ENCODE results near the gene GRIA1.

GRIA1 gene

GRCh38 chr5:153617190-153617589 is 126.7 kb downstream of the GRIA1 start:
- DNase-seq = no peak

DNA sequence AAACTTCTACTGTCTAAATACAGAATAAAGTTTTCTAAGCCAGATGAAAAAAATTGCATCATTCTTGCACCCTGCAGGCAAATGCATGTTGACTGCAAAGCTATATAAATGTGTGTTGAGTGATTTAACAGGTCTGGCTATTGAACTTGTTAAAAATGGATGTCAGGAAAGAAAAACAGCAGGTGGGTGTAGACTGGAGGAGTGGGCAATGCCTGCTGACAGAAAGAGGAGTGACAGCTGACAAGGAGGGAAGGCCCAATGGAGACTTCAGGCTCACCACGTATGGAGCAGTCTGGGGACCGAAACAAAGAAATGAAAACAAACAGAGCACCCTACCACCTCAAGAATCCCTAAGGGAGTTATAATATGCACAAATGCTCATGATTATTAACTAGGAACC is 127.8 kb downstream of the GRIA1 start:
- DNase-seq = no peak

GRCh38 chr5:153618867-153619266 is 128.4 kb downstream of the GRIA1 start:
- DNase-seq = no peak

DNA sequence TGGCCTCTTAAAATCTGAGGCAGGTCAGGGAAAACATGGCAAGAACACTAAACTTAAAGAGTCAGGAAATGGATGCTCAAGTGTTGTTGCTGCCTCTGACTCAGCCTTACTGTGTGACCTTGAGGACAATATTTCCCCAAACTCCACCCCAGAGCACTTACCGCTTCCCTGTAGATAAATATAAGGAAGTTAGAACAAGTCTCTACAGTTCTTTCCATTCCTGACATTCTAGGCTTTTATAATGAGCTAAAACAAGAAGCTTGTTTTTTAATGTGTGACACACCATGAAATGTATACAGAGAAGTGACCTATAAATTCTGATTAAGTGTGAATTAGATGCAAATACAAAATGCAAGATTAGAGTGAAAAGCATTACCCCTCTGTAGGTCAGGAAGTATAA is 129.3 kb downstream of the GRIA1 start:
- peak in 1 of 4 experiments; percentile 14 for DNase-seq

- no peak for DNase-seq
Measured at GRCh38 chr5:153623124-153623523, 132.7 kb downstream of the GRIA1 start.

- no peak for DNase-seq
Measured at GRCh38 chr5:153623751-153624450, 133.4 kb downstream of the GRIA1 start.

DNA sequence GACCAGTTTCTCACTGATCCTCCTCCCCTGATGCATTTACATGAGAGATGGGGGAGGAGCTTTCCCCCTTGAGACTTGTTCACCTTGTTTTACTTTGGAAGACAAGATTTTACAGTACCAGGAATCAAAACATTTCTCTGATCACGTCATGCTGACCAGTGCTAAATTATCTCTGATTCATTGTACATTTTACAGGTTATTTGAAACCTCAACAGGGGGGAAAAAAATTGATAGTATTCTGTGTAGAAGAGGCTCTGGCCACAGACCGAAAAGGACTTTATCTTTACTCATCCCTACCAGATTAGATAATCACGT is 133.9 kb downstream of the GRIA1 start:
- DNase-seq = no peak

- DNase-seq = no peak
Measured at GRCh38 chr5:153625826-153626354, 135.4 kb downstream of the GRIA1 start.

DNA sequence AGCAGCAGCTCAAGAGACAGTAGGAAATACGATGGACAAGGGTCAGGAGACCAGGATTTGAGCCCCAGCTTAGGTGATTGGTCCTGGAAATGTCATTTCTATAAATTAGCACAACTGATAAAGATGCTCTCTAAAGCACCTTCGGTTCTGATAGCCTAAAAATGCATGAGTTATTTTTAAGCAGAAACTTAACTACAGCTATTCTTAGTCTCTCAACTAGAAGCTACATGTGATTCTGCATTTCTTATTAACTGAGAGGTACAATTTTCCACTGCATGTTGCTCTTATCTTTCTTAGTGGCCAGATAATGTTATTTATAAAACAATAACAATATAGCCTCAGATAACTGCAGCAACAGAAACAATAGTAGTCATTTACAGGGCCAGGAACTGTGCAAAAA is 136.4 kb downstream of the GRIA1 start:
- DNase-seq = no peak

- DNase-seq = peak in 2 of 4 experiments; percentile 3 to 20
Measured at GRCh38 chr5:153629027-153629895, 138.8 kb downstream of the GRIA1 start.

- DNase-seq = no peak
Measured at GRCh38 chr5:153630546-153630945, 140.1 kb downstream of the GRIA1 start.

DNA sequence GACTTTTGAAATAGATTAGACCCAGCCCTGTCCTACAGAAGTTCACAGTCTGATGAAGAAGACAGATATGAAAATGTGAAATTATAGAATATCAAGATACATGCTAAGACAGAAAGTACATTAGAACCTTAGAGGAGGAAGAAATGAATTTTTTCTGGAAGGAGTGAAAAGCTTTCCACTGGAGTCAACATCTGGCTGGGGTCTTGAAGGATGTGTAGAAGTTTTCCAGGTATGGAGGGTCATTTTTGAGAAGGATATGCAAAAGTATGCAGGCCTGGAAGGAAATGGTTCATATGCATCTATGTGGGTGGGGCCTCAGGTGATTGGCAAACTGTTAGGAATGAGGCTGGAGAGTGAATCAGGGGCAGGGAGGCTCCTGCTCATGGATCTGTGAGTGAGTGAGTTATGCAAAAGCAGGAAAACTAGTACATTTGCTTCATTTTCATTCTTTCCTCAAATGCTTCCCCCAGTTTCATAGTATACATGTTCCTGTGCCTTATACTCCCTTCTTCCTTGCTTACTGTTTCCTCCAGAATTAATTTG is 142.3 kb downstream of the GRIA1 start:
- DNase-seq = no peak

- no peak for DNase-seq
Measured at GRCh38 chr5:153636670-153637451, 146.4 kb downstream of the GRIA1 start.

- DNase-seq = no peak
Measured at GRCh38 chr5:153640293-153640692, 149.8 kb downstream of the GRIA1 start.

DNA sequence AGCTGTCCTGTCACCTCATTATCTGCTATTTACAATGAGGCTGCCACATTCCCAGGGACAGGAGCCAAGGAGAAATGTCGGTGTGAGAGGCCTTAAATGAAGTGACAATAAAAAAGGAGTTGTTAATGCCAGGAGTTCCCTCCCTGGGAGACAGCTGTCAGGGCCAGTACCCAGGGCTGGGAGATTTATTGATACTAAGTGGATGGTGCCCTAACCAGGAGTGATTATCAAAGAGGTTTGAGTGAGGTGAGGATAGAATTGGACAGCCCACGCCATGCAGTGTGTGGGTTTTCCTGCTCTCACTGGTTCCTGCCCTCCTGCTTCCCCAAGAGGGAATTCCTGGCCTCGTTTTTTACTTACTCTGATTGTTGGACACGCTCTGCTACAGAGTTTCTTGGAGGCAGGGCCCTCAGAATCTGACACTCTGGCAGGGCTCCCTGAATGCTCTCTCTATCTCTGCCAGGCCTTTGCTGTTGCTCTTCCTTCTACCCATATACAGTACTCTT is 150.8 kb downstream of the GRIA1 start:
- DNase-seq = no peak

GRCh38 chr5:153654504-153655200 is 164.2 kb downstream of the GRIA1 start:
- no peak for DNase-seq

DNA sequence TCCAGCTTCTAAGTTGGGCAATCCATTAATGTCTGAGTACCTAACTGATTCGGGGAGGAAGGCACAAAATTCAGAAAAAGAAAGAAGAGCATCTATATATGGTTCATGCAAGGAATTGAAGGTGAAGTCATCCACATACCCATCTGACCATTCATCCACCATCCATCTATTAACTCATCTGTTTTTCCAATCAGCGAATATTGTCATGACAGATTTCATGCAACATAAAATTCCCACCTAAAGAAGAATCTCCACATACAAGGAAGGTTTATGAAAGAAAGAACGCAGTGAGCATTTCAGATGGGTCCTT is 164.7 kb downstream of the GRIA1 start:
- DNase-seq = no peak

- DNase-seq = no peak
Measured at GRCh38 chr5:153658149-153658548, 167.7 kb downstream of the GRIA1 start.

DNA sequence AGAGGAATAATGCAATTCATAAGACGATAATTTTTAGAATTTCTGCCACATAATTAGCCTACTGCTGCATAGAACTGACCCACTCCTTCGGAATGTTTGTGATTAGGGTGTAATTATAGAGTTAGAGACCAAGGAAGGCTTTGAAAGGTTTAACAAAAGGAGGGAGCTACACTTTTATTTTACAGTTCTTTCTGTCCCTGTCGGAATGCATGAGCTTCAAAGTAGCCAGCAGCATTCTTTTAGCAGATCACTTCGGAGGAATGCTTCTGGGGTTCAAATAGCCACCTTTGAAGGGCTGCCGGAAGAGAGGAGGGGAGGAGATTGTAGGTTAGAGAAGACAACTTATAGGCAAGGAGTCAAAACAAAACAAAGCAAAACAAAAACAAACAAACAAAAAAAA is 168.1 kb downstream of the GRIA1 start:
- DNase-seq = no peak

DNA sequence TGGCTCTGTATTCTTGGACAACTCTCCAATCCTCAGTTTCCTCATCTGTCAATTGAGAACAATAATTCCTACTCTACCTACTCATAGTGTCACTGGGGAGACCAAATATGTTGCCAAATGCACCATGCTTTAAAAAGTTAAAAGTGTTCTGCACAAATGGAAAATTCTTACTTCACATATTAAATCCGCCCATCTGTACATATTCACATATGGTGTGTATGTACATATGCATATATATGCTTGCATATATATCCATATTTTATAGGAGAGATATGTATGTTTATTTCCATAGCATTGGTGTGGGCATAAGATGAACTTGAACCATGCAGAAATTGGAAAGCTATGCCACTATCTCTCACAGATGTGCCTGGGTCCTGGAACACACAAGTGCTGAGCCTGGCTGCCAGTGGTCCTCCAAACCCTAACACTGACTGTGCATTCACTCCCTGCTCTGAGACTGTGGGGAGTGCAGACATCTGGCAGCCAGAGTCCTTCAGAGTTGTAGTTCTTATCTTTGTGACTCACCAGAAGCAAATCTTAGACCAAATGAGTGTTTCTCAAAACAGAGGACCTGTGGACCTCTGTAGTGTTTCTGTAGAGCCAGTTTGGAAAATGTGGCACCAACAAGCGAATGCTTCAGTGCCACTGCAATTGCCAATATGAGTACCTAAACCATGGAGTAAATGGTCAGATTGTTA is 168.7 kb downstream of the GRIA1 start:
- DNase-seq = no peak

DNA sequence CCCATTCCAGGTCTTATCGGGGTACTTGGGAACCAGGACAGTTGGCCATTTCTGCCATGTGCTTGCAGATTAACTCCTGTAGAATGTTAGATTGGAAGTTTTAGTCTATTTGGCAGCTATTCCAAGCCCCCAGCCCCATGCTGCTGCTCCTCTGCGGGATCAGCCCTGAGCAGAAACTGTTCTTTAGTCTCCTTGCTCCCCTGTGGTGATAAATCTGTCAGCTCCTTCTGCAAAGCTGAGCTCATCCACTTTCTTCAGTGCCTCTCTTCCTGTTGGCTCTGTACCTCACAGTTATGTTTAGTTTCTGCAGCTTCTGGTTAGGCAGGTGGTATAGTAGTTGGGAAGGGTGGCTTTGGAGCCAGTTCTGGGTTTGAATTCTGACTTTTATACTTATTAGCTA is 170.4 kb downstream of the GRIA1 start:
- no peak for DNase-seq

DNA sequence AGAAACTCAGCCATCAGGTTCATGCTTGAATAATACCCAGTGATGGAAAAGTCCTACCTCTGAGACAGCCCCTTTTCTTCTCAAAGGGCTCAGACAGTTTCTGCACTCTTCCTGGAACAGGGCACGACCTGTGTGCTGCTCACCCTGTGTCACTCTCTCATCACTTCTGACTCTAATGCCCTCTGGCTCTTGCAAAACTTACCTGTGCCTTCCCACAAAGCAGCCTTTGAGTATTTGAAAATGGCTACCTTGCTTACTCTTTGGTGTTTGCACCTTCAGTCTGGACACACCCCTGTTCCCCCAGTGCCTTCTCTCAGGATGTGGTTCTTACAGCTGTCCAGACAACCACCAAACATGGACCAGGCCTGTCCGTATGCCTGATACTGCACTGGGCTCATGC is 171.4 kb downstream of the GRIA1 start:
- no peak for DNase-seq

All from suppressor macrophage (primary cell).